Globus pallidus (tissue), 1 donor: ENCODE data around the gene PDCL3.

ENCODE experiments used
- DNase-seq: peaks from one replicate; pipeline ENCODE4 v3.0.0-alpha.2; 2015; ENCODE audit warnings: low spot score

The PDCL3 gene

GRCh38 chr2:100562613-100563406, at the start of gene PDCL3:
TSS of gene PDCL3 (plus strand) at chr2:100562993. CDS start at chr2:100563068, 75 bp downstream.
- DNase-seq: peak; percentile 98

GRCh38 chr2:100513650-100514049, 49.1 kb upstream of the PDCL3 start:
- DNase-seq: peak; percentile 16

- DNase-seq: no peak
Measured at GRCh38 chr2:100517556-100517955, 45.2 kb upstream of the PDCL3 start.

- no peak for DNase-seq
Measured at GRCh38 chr2:100518801-100519200, 44.0 kb upstream of the PDCL3 start.

GRCh38 chr2:100520224-100520623, 42.6 kb upstream of the PDCL3 start:
- DNase-seq: no peak

- no peak for DNase-seq
Measured at GRCh38 chr2:100522430-100522829, 40.4 kb upstream of the PDCL3 start.

- no peak for DNase-seq
Measured at GRCh38 chr2:100524331-100524730, 38.5 kb upstream of the PDCL3 start.

GRCh38 chr2:100526868-100527267, 35.9 kb upstream of the PDCL3 start:
- DNase-seq: no peak

GRCh38 chr2:100527440-100528015, 35.3 kb upstream of the PDCL3 start:
- no peak for DNase-seq

- no peak for DNase-seq
Measured at GRCh38 chr2:100529176-100529575, 33.6 kb upstream of the PDCL3 start.

- DNase-seq: no peak
Measured at GRCh38 chr2:100529900-100530299, 32.9 kb upstream of the PDCL3 start.

- no peak for DNase-seq
Measured at GRCh38 chr2:100535855-100536254, 26.9 kb upstream of the PDCL3 start.

- no peak for DNase-seq
Measured at GRCh38 chr2:100537918-100538317, 24.9 kb upstream of the PDCL3 start.

- DNase-seq: peak; percentile 35
Measured at GRCh38 chr2:100539221-100539620, 23.6 kb upstream of the PDCL3 start.

- DNase-seq: no peak
Measured at GRCh38 chr2:100541404-100541803, 21.4 kb upstream of the PDCL3 start.

GRCh38 chr2:100542418-100542817, 20.4 kb upstream of the PDCL3 start:
- no peak for DNase-seq

GRCh38 chr2:100544911-100545596, 17.7 kb upstream of the PDCL3 start:
- DNase-seq: no peak

GRCh38 chr2:100546469-100546868, 16.3 kb upstream of the PDCL3 start:
- DNase-seq: no peak

GRCh38 chr2:100548771-100549170, 14.0 kb upstream of the PDCL3 start:
- DNase-seq: peak; percentile 98

- DNase-seq: no peak
Measured at GRCh38 chr2:100551303-100551702, 11.5 kb upstream of the PDCL3 start.

GRCh38 chr2:100554798-100555407, 7.9 kb upstream of the PDCL3 start:
- no peak for DNase-seq

GRCh38 chr2:100556746-100557145, 6.0 kb upstream of the PDCL3 start:
- no peak for DNase-seq
